Upper lobe of left lung (tissue), 6 donors: Measurements from ENCODE around the gene PPM1D. TPM values are rescaled to one million over a fixed set of nuclear protein-coding genes. Genes with fewer than 3 reads are reported as not detected.

Experiments
- ATAC-seq, 2 donors: fragments of 200-7000 bp; cut with Tn5 transposase; one replicate each; pipeline ENCODE4 v1.9.1; 2022; ENCODE audit warnings: mild to moderate bottlenecking in 2 of 2, moderate library complexity in 2 of 2; ENCODE audit not compliant: low FRiP score in 2 of 2
- DNase-seq, 2 donors: peaks; one replicate each; pipeline ENCODE4 v3.0.0-alpha.2; 2019 to 2020
- H3K27ac ChIP-seq, 4 donors: fragments of 200-600 bp; sonication (generic); one replicate each; pipeline ENCODE4 v1.5.1; 2016 to 2019
- H3K27me3 ChIP-seq, 4 donors: fragments of 200-600 bp; sonication (generic); one replicate each; pipeline ENCODE4 v1.5.1; 2017 to 2019
- H3K36me3 ChIP-seq, 4 donors: fragments of 200-600 bp; sonication (generic); one replicate each; pipeline ENCODE4 v1.5.1; 2016 to 2019
- H3K4me1 ChIP-seq, 4 donors: fragments of 200-600 bp; sonication (generic); one replicate each; pipeline ENCODE4 v1.5.1; 2018 to 2019
- H3K4me3 ChIP-seq, 4 donors: fragments of 200-600 bp; sonication (generic); one replicate each; pipeline ENCODE4 v1.5.1; 2017 to 2019; ENCODE audit warnings: mild to moderate bottlenecking in 2 of 4, moderate library complexity in 1 of 4
- H3K9me3 ChIP-seq, 4 donors: fragments of 200-600 bp; sonication (generic); one replicate each; pipeline ENCODE4 v1.5.1; 2018 to 2019
- EP300 ChIP-seq, 4 donors: sonication (generic); formaldehyde crosslinking; IDR thresholded peaks; one replicate each; pipeline ENCODE4 v1.5.1; 2017; ENCODE audit warnings: antibody characterized with exemption in 4 of 4, control low read depth in 2 of 4
- POLR2A ChIP-seq, 4 donors: fragments of 450-650 bp; IDR thresholded peaks; one replicate each; pipeline ENCODE4 v1.5.1; 2016 to 2017; ENCODE audit warnings: antibody characterized with exemption in 4 of 4, mild to moderate bottlenecking in 2 of 4
- POLR2AphosphoS5 ChIP-seq, 2 donors: sonication (generic); formaldehyde crosslinking; IDR thresholded peaks; one replicate each; pipeline ENCODE4 v1.5.1; 2017; ENCODE audit warnings: antibody characterized with exemption in 2 of 2
- WGBS, 2 donors: methylation state at CpG; one replicate each; pipeline ENCODE4 v1.1.5; 2017 to 2018; 5-methylcytosine and 5-hydroxymethylcytosine counted together
- total RNA-seq, 6 donors: library from RNA; depleted of rRNA in 4 of 6; stranded (reverse); fragments of >200 nt in 4 of 6; gene quantifications; one replicate each; pipeline versions ENCODE4 v1.1.0 to v1.2.1, GENCODE V29; 2016 to 2021
- TF ChIP-seq, protein P1 (sequence below), 6 experiments: fragments of 450-650 bp in 4 of 6; fragments of 200-600 bp in 2 of 6; sonication (generic) in 2 of 6; IDR thresholded peaks; one replicate each; pipeline ENCODE4 v1.5.1; 2016 to 2019; ENCODE audit warnings: antibody characterized with exemption in 6 of 6
- donor health status: DM: no; HTN: no; CAD: no; lungs with moderate emphysema.
- donor health status: DM: no; HTN: yes; CAD: no; lungs with severe emphysema.

Gene PPM1D
- total RNA-seq, 6 donors from 2014 or later, result 14.4 to 25.9 (median 19.8) TPM

DNA sequence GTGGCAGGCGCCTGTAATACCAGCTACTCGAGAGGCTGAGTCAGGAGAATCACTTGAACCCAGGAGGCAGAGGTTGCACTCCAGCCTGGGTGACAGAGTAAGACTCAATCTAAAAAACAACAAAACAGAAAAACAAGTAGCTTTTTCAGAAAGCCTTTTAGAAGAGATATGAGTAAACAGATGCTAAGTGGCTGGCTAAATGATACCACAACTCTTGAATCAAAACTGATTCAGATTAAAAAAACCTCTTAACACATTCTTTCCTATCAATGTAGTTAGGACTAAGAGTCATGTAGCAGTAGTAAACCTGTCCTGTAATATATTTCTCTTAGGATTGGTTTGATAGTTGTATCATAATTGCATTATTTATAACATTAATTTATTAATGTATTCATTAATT is 23.0 kb downstream of the PPM1D start:
- Histone ChIP-seq H3K27ac (no peak overlapping the region), H3K36me3 (peaks cover 3 to 19% (median 8%) of the 10 kb centered on the region in 4 donors), H3K4me1 (peaks cover 3 to 21% (median 10%) of the 10 kb centered on the region in 4 donors), H3K9me3 (no peaks in the 10 kb centered on the region), H3K4me3 (no peak overlapping the region), H3K27me3 (no peaks in the 10 kb centered on the region)
- DNase-seq (no peak), ATAC-seq (no peak)
- 88 to 96% methylated on average over 2 of the region's 2 CpGs for WGBS, 2 donors
- TF ChIP-seq POLR2AphosphoS5 (IDR thresholded peaks at IDR 0.05) (no peak), POLR2A (IDR thresholded peaks at IDR 0.05) (no peak), EP300 (IDR thresholded peaks at IDR 0.05) (no peak)
- TF ChIP-seq, protein P1, sequence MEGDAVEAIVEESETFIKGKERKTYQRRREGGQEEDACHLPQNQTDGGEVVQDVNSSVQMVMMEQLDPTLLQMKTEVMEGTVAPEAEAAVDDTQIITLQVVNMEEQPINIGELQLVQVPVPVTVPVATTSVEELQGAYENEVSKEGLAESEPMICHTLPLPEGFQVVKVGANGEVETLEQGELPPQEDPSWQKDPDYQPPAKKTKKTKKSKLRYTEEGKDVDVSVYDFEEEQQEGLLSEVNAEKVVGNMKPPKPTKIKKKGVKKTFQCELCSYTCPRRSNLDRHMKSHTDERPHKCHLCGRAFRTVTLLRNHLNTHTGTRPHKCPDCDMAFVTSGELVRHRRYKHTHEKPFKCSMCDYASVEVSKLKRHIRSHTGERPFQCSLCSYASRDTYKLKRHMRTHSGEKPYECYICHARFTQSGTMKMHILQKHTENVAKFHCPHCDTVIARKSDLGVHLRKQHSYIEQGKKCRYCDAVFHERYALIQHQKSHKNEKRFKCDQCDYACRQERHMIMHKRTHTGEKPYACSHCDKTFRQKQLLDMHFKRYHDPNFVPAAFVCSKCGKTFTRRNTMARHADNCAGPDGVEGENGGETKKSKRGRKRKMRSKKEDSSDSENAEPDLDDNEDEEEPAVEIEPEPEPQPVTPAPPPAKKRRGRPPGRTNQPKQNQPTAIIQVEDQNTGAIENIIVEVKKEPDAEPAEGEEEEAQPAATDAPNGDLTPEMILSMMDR (IDR thresholded peaks at IDR 0.05), result no peak

DNA sequence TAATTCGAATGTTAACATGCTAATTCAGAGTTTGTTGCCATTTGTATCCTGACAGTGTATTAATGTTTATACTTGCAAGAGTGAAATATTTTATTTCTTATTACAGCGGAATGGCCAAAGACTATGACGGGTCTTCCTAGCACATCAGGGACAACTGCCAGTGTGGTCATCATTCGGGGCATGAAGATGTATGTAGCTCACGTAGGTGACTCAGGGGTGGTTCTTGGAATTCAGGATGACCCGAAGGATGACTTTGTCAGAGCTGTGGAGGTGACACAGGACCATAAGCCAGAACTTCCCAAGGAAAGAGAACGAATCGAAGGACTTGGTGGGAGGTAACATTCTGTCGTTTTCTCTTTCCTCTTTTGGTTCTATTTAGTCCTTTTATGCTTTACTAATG is 23.4 kb downstream of the PPM1D start:
- no peak for TF ChIP-seq EP300 (IDR thresholded peaks at IDR 0.05)
- H3K27me3 ChIP-seq, result no peaks in the 10 kb centered on the region
- H3K27ac ChIP-seq, result no peak overlapping the region
- 82 to 88% methylated on average over 9 of the region's 9 CpGs for WGBS, 2 donors
- H3K36me3 ChIP-seq, result peaks cover 3 to 19% (median 10%) of the 10 kb centered on the region in 4 donors
- H3K4me3 ChIP-seq, result no peak overlapping the region
- no peak for ATAC-seq
- H3K4me1 ChIP-seq, result peaks cover 3 to 21% (median 12%) of the 10 kb centered on the region in 4 donors
- no peak for DNase-seq
- H3K9me3 ChIP-seq, result no peaks in the 10 kb centered on the region

DNA sequence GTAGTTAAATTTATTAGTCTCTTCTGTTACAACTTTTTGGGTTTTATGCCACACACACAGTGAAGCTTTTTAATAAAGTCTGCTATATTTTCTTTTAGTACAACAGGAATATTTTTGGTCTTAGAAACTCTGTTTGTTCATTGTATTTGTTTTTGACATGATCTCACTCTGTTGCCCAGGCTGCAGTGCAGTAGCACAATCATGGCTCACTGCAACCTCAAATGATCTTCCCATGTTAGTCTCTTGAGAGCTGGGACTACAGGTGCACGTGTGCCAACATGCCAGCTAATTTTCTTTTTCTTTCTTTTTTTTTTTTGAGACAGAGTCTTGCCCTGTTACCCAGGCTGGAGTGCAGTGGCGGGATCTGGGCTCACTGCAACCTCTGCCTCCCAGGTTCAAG is 27.1 kb downstream of the PPM1D start:
- no peak for TF ChIP-seq EP300 (IDR thresholded peaks at IDR 0.05)
- TF ChIP-seq, protein P1 (IDR thresholded peaks at IDR 0.05), result no peak
- TF ChIP-seq POLR2AphosphoS5 (IDR thresholded peaks at IDR 0.05), result no peak
- TF ChIP-seq POLR2A (IDR thresholded peaks at IDR 0.05), result no peak
- Histone ChIP-seq H3K36me3 (peaks cover 3 to 30% (median 10%) of the 10 kb centered on the region in 4 donors), H3K27me3 (no peaks in the 10 kb centered on the region), H3K4me3 (no peak overlapping the region), H3K9me3 (no peaks in the 10 kb centered on the region), H3K4me1 (peaks cover 0 to 8% (median 5%) of the 10 kb centered on the region in 4 donors), H3K27ac (no peak overlapping the region)
- ATAC-seq (no peak), DNase-seq (no peak)
- 78 to 79% methylated on average over 2 of the region's 2 CpGs for WGBS, 2 donors

DNA sequence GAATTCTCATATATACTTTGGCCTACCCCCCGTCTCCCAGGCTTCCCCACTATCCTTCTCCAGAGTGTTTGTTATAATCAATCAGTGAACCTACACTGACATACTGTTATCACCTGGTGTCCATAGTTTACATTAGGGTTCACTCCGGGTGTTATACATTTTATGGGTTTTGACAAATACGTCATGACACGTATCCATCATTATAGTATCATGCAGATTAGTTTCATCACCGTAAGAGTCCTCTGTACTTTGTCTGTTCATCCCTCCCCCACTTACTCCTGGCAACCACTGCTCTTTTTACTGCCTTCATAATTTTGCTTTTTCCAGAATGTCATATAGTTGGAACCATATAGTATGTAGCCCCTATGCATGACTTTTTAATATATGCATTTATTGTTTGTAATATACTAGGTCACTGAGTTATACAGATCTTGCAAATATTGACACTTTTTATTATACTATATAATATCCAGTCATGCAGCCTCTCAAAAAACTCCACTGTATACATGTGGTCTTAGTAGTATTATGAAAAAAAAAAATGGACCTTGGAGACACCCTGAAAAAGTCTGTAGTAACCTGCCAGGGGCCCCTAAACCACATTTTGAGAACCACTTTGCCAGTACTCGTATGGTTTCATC is 28.4 kb downstream of the PPM1D start:
- Histone ChIP-seq H3K4me3 (no peak overlapping the region), H3K27ac (no peak overlapping the region), H3K27me3 (no peaks in the 10 kb centered on the region), H3K4me1 (peaks cover 0 to 8% (median 3%) of the 10 kb centered on the region in 4 donors), H3K9me3 (no peaks in the 10 kb centered on the region), H3K36me3 (peaks cover 3 to 31% (median 12%) of the 10 kb centered on the region in 4 donors)
- no peak for ATAC-seq
- no peak for DNase-seq
- WGBS, 2 donors, result 91 to 93% methylated on average over 6 of the region's 6 CpGs
- TF ChIP-seq EP300 (IDR thresholded peaks at IDR 0.05), result no peak
- TF ChIP-seq, protein P1 (IDR thresholded peaks at IDR 0.05), result no peak
- TF ChIP-seq POLR2A (IDR thresholded peaks at IDR 0.05), result no peak

DNA sequence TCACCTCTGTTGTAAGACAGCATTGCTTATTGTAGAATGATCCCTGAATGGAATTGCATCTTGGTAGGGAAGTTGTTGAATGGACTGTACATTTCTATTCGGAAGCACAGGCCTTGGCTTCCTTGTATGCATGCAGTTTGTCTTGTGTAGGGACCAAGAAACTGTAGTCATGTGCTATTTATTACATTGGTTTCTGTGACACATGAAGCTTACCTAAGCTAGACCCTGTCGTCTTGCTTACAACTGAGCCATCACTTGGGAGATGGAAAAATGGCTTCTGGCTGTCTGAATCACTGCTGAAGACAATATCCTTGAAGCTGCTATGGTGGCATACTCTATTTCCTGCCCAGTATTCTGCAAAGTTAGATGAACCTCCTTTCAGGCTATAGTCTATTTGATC is 29.1 kb downstream of the PPM1D start:
- Histone ChIP-seq H3K4me1 (peaks cover 0 to 8% (median 3%) of the 10 kb centered on the region in 4 donors), H3K9me3 (no peaks in the 10 kb centered on the region), H3K27ac (no peak overlapping the region), H3K36me3 (peaks cover 4 to 38% (median 12%) of the 10 kb centered on the region in 4 donors), H3K27me3 (no peaks in the 10 kb centered on the region), H3K4me3 (no peak overlapping the region)
- WGBS, 2 donors, result 87 to 93% methylated on average over 2 of the region's 2 CpGs
- ATAC-seq (no peak), DNase-seq (no peak)
- TF ChIP-seq, protein P1 (IDR thresholded peaks at IDR 0.05), result no peak
- TF ChIP-seq POLR2A (IDR thresholded peaks at IDR 0.05) (no peak), EP300 (IDR thresholded peaks at IDR 0.05) (no peak), POLR2AphosphoS5 (IDR thresholded peaks at IDR 0.05) (no peak)
